MM.1S (cell line): ENCODE data around the gene AGGF1.

Experiments
- EZH2 ChIP-seq: fragments of 300-600 bp; sonication (generic); optimal IDR thresholded peaks from 2 replicates; pipeline ENCODE3; 2017; ENCODE audit warnings: low read depth, mild to moderate bottlenecking, antibody characterized with exemption, low read length, mixed read lengths
- TF ChIP-seq, protein P1 (sequence below): fragments of 300-600 bp; sonication (generic); IDR thresholded peaks from 2 replicates; pipeline ENCODE4 v1.5.1; 2016; ENCODE audit warnings: antibody characterized with exemption, low read length, mixed read lengths

DNA sequence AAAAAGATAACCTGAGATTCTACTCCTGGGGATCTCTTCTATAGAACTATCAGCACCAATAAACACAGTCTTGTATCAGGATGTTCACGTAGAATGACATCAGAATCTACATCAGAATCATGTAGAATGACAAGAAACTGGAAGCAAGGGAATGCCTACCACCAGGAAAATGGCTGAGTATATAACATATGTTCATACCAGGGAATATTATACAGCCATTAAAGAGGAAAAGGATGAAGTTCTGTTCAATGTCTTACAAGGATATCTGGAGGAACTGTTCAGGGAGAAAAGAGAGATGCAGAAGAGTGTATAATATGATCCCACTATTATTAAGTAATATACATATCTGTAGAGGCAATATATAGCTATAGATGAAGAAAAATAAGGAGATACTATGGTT is 52.1 kb downstream of the AGGF1 start:
- TF ChIP-seq, protein P1, sequence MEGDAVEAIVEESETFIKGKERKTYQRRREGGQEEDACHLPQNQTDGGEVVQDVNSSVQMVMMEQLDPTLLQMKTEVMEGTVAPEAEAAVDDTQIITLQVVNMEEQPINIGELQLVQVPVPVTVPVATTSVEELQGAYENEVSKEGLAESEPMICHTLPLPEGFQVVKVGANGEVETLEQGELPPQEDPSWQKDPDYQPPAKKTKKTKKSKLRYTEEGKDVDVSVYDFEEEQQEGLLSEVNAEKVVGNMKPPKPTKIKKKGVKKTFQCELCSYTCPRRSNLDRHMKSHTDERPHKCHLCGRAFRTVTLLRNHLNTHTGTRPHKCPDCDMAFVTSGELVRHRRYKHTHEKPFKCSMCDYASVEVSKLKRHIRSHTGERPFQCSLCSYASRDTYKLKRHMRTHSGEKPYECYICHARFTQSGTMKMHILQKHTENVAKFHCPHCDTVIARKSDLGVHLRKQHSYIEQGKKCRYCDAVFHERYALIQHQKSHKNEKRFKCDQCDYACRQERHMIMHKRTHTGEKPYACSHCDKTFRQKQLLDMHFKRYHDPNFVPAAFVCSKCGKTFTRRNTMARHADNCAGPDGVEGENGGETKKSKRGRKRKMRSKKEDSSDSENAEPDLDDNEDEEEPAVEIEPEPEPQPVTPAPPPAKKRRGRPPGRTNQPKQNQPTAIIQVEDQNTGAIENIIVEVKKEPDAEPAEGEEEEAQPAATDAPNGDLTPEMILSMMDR = no peak
- TF ChIP-seq EZH2 = no peak
